GM12891 (cell line): ENCODE data around the gene AHDC1.
A peak's percentile ranks its signal among the peaks of the same experiment; 100 is the strongest.

ENCODE experiments used
- DNase-seq: peaks from one replicate; pipeline ENCODE4 v3.0.0; 2011; ENCODE audit warnings: low spot score; ENCODE audit not compliant: insufficient read length
- FAIRE-seq: peaks from 2 replicates; lab custom pipeline; 2011; peaks lifted over from hg19 to GRCh38; lab: Jason Lieb, UNC
- PAX5 ChIP-seq: IDR thresholded peaks from 2 replicates; pipeline ENCODE4 v1.6.1; 2011; ENCODE audit warnings: low read length, moderate library complexity, mild to moderate bottlenecking; ENCODE audit not compliant: insufficient read depth, severe bottlenecking
- POLR2A ChIP-seq: IDR thresholded peaks from 2 replicates; pipeline ENCODE4 v1.6.1; 2011; ENCODE audit warnings: low read depth, low read length, control low read depth
- POLR2AphosphoS5 ChIP-seq: IDR thresholded peaks from 2 replicates; pipeline ENCODE4 v1.6.1; 2011; ENCODE audit warnings: low read depth, low read length, control low read depth
- POU2F2 ChIP-seq: IDR thresholded peaks from 2 replicates; pipeline ENCODE4 v1.6.1; 2011; ENCODE audit warnings: low read depth, mild to moderate bottlenecking, control low read depth, low read length, moderate library complexity
- SPI1 ChIP-seq: IDR thresholded peaks from 2 replicates; pipeline ENCODE4 v1.6.1; 2011; ENCODE audit warnings: low read depth, low read length, control low read depth
- TAF1 ChIP-seq: IDR thresholded peaks from 2 replicates; pipeline ENCODE4 v1.6.1; 2011; ENCODE audit warnings: low read depth, low read length, control low read depth

The AHDC1 gene

DNA sequence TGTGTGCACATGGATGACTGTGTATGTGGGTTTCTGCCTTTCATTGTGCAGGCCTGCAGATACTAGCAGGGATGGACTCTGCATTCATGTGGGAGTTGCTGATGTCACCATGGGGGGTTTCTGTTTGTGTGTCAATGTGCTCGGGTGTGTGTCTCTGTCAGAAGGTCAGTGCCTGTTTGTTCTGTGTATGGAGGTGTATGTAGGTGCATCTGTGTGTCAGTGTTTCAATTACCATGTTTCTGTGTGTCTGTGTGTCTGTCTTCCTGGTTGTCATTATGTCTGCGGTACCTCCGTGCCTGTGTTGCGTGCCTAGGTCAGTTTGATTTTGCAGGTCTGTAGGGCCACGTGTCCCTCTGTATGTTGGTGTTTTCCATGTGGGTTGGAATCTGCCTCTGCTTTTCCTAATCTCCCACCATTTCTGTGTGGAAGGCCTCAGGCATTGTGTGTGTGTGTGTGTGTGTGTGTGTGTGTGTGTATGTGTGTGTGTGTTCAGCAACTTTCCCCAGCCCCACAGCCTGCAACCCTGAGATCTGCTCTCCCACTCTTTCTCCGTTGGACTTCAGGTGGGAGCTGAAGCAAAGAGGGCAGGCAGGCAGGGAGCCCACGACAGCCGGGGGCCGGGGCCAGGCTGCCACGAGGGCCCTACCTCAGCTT is 77.2 kb downstream of the AHDC1 start:
- TF ChIP-seq POLR2AphosphoS5 (no peak), PAX5 (no peak), SPI1 (no peak), TAF1 (no peak), POU2F2 (no peak), POLR2A (no peak)
- FAIRE-seq (peak; percentile 79), DNase-seq (no peak)

DNA sequence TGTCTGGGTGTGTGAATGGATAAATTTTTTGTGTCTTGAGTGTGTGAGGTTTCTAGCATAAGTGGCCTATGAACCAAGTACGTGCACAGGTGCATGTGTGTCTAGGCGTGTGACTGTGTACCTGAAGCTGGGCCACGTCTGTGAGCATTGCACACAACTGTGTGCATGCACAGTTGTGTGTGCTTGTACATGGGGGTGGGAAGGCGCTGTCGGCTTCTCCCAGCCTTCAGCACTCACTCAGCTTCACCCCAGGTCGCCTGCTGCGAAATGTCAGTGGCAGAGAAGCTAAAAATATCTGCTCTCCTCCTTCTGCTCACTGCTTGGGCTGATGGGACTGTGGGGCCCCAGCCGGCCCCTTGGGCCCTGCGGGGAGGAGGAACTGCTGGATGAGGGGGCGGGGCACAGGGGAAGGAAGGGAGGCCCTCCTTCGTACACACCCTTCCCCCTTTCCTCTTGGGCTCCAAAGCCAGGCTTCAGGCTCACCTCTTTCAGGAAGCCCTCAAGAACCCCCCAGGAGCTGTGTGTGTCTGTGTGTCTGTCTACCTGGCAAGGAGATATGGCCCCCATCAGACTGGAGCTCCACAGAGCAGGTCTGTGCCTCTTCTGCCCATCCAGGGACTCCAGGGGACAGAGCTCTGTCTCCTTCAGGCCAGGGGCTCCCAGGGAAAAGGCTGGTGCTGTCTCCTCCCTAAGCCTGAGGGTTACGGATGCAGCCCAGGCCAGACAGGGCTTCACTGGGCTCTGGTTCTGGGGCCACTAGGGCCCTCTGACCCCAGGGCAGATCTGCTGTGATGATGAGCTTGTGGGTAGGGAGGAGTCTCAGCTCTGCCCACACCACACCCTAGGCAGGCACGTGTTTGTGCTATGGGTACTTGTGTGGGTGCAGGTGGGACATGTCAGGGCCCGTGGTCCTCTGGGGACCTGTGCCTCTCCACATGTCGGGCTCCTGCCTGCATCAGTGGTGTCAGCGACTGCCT is 78.4 kb downstream of the AHDC1 start:
- DNase-seq (peak; percentile 82), FAIRE-seq (peak; percentile 93)
- TF ChIP-seq PAX5 (no peak), POLR2AphosphoS5 (no peak), TAF1 (no peak), SPI1 (peak; percentile 64), POLR2A (no peak; the same call in 1 of the 2 replicates), POU2F2 (0 out of 2 replicates have a peak, but pooled peaks have one; percentile 21)

- FAIRE-seq: no peak
These were observed 80.5 kb downstream of the AHDC1 start for GRCh38 chr1:27523337-27524020.

GRCh38 chr1:27522432-27523336 is 81.3 kb downstream of the AHDC1 start:
- no peak for TF ChIP-seq POU2F2
- no peak for TF ChIP-seq SPI1
- TF ChIP-seq TAF1: no peak
- TF ChIP-seq POLR2AphosphoS5: no peak
- TF ChIP-seq POLR2A: no peak
- TF ChIP-seq PAX5: no peak
- FAIRE-seq (no peak), DNase-seq (no peak)

More at GRCh38 chr1:27523337-27524020, 80.5 kb downstream of the AHDC1 start:
- no peak for TF ChIP-seq POLR2A
- TF ChIP-seq POLR2AphosphoS5: no peak
- no peak for DNase-seq

GRCh38 chr1:27521861-27522431 is 82.0 kb downstream of the AHDC1 start:
- no peak for TF ChIP-seq POU2F2
- DNase-seq: no peak
- FAIRE-seq: peak; percentile 43

DNA sequence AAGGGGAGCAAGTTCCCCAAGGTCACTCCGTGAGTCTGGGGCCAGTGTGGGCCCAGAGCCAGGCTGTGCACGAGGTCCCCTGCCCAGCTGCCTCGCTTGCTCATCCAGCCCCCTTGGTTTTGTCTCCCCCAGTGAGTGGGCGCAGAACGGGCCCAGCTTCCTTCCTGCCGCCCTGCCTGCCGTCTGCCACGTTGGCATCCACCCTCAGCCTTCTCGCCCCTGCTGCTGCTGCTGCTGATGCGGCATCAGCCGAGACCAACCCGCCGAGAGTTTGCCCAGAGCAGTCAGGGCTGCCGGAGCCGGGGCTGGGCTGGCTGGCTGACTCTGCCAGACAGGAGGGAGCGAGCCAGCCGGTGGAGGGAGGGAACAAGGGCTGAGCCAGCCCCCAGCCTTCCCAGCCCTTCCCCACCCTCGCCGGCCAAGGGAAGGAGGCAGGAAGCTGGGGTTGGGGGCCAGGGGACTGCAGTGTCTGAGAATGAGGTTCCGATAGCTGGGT is 82.6 kb downstream of the AHDC1 start:
- DNase-seq: no peak

GRCh38 chr1:27520651-27521050 is 83.3 kb downstream of the AHDC1 start:
- DNase-seq: no peak
- FAIRE-seq: no peak
- TF ChIP-seq POLR2A (no peak), POLR2AphosphoS5 (no peak), POU2F2 (no peak), SPI1 (no peak), TAF1 (no peak), PAX5 (no peak)

More for the DNA sequence above, 82.6 kb downstream of the AHDC1 start:
- FAIRE-seq: no peak
- no peak for TF ChIP-seq POLR2A
- TF ChIP-seq PAX5: no peak
- no peak for TF ChIP-seq SPI1
- no peak for TF ChIP-seq POU2F2
- no peak for TF ChIP-seq POLR2AphosphoS5
- TF ChIP-seq TAF1: no peak

DNA sequence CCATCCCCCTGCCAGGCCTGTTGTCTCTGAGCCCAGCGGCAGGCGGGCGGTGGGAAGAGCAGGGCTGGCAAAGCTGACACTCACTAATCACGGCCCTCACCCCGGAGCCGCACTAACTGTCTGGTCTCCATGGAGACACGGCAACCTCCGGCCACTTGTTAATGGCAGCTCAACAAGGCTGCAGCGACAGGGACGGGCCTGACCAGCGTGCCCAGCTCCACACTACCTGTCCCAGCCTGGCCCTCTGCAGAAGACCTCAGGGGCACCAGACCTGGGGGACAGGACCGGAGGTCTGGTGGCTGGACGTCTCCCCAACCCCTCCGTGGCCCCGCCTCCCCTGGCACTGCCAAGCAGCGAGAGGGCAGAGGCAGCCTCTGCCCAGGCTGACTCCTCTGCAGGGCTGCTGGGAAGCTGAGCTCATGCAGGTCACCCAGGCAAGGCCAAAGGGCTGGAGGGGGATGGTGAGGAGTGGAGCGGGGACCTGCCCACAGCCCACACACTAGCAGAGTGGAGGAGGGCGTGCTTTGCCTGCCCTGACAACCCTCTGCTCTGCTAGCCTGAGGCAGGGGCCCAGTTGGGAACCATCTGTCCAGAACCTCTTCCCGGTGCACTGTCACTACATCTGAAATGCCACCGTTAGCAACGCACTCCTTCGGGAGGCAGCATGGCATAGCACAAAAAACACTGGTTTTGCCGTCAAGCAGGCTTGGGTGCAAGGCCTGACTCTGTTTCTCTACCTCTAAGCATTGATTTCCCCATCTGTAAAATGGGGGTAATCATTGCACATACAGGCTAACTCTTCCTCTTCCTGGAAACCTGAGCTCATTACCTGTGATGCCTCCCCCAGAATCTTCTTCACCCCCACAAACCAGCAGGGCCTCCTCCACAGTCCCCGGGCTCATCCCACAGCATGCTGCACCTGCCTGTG is 84.3 kb downstream of the AHDC1 start:
- DNase-seq (no peak), FAIRE-seq (no peak)
- TF ChIP-seq PAX5: no peak
- TF ChIP-seq SPI1: no peak
- no peak for TF ChIP-seq POLR2A
- no peak for TF ChIP-seq POU2F2
